ENCODE data around the gene PLEKHA8.
"Not testable (repeated sequence)": the region's sequence is repeated elsewhere in the genome, so short reads cannot be mapped to it uniquely, and the experiment has no call there.

Gene PLEKHA8

GRCh38 chr7:30066687-30067086 is 38.5 kb downstream of the PLEKHA8 start:
- DNase-seq, result no peak

GRCh38 chr7:30068117-30068516 is 39.9 kb downstream of the PLEKHA8 start:
- DNase-seq, result no peak

GRCh38 chr7:30069096-30069867 is 41.1 kb downstream of the PLEKHA8 start:
- DNase-seq, result peak in 1 of 2 donors; percentile 46

- no peak for DNase-seq
Observed at GRCh38 chr7:30070052-30070451, 41.8 kb downstream of the PLEKHA8 start.

GRCh38 chr7:30072735-30073134 is 44.5 kb downstream of the PLEKHA8 start:
- DNase-seq, result no peak

GRCh38 chr7:30074422-30075030 is 46.3 kb downstream of the PLEKHA8 start:
- peak; percentile 11 to 15 for DNase-seq

GRCh38 chr7:30076411-30076810 is 48.2 kb downstream of the PLEKHA8 start:
- no peak for DNase-seq

GRCh38 chr7:30078280-30078679 is 50.1 kb downstream of the PLEKHA8 start:
- no peak for DNase-seq

GRCh38 chr7:30079880-30080279 is 51.7 kb downstream of the PLEKHA8 start:
- DNase-seq, result no peak

- no peak for DNase-seq
Observed at GRCh38 chr7:30080818-30081217, 52.6 kb downstream of the PLEKHA8 start.

- no peak for DNase-seq
Observed at GRCh38 chr7:30082686-30083085, 54.5 kb downstream of the PLEKHA8 start.

- DNase-seq, result no peak
Observed at GRCh38 chr7:30083334-30083733, 55.1 kb downstream of the PLEKHA8 start.

- no peak for DNase-seq
Observed at GRCh38 chr7:30084212-30084611, 56.0 kb downstream of the PLEKHA8 start.

GRCh38 chr7:30086529-30086928 is 58.3 kb downstream of the PLEKHA8 start:
- no peak for DNase-seq

- no peak for DNase-seq
Observed at GRCh38 chr7:30087371-30087770, 59.2 kb downstream of the PLEKHA8 start.

GRCh38 chr7:30088362-30088761 is 60.1 kb downstream of the PLEKHA8 start:
- no peak for DNase-seq

GRCh38 chr7:30090111-30090510 is 61.9 kb downstream of the PLEKHA8 start:
- no peak for DNase-seq

GRCh38 chr7:30091491-30091912 is 63.3 kb downstream of the PLEKHA8 start:
- no peak for DNase-seq

- no peak for DNase-seq
Observed at GRCh38 chr7:30091987-30092386, 63.8 kb downstream of the PLEKHA8 start.

GRCh38 chr7:30093420-30093952 is 65.3 kb downstream of the PLEKHA8 start:
- peak in 1 of 2 donors; percentile 8 for DNase-seq

- DNase-seq, result not testable (repeated sequence)
Observed at GRCh38 chr7:30098599-30098998, 70.4 kb downstream of the PLEKHA8 start.

GRCh38 chr7:30102281-30102680 is 74.1 kb downstream of the PLEKHA8 start:
- no peak for DNase-seq

- no peak for DNase-seq
Observed at GRCh38 chr7:30104157-30104556, 75.9 kb downstream of the PLEKHA8 start.

- no peak for DNase-seq
Observed at GRCh38 chr7:30112103-30112713, 84.0 kb downstream of the PLEKHA8 start.

All from inflammatory macrophage (primary cell).